H9 (cell line): ENCODE measurements around the gene DAGLB. TPM values are rescaled to one million over a fixed set of nuclear protein-coding genes. Genes with fewer than 3 reads are reported as not detected.

Experiments
- DNase-seq: peaks from one replicate; pipeline ENCODE4 v3.0.0-alpha.2; 2017
- H2AFZ ChIP-seq: one replicate; pipeline ENCODE4 v1.6.1; 2013; ENCODE audit warnings: mild to moderate bottlenecking, low read length, control low read depth, moderate library complexity
- H2AK5ac ChIP-seq: 2 replicates; pipeline ENCODE4 v1.6.1; 2013; ENCODE audit warnings: low read length, control low read depth, mixed read lengths; ENCODE audit not compliant: insufficient read length
- H2BK120ac ChIP-seq: one replicate; pipeline ENCODE4 v1.6.1; 2013; ENCODE audit warnings: low read depth, mild to moderate bottlenecking, low read length, control low read depth, inconsistent platforms; ENCODE audit not compliant: poor library complexity, severe bottlenecking
- H2BK12ac ChIP-seq: 2 replicates; pipeline ENCODE4 v1.6.1; 2013; ENCODE audit warnings: low read length, control low read depth, mixed read lengths, low read depth; ENCODE audit not compliant: insufficient read length
- H2BK15ac ChIP-seq: 2 replicates; pipeline ENCODE4 v1.6.1; 2013; ENCODE audit warnings: low read depth, low read length, control low read depth
- H2BK20ac ChIP-seq: one replicate; pipeline ENCODE4 v1.6.1; 2013; ENCODE audit warnings: low read depth, mild to moderate bottlenecking, low read length, control low read depth, inconsistent platforms; ENCODE audit not compliant: poor library complexity, severe bottlenecking
- H2BK5ac ChIP-seq: 2 replicates; pipeline ENCODE4 v1.6.1; 2013; ENCODE audit warnings: low read length, control low read depth, mixed read lengths; ENCODE audit not compliant: insufficient read length
- H3K14ac ChIP-seq: 2 replicates; pipeline ENCODE4 v1.6.1; 2013; ENCODE audit warnings: low read length, control low read depth; ENCODE audit not compliant: insufficient read depth
- H3K18ac ChIP-seq: 2 replicates; pipeline ENCODE4 v1.6.1; 2013; ENCODE audit warnings: low read depth, mild to moderate bottlenecking, mixed read lengths, low read length, control low read depth; ENCODE audit not compliant: insufficient read length
- H3K23ac ChIP-seq: 2 replicates; pipeline ENCODE4 v1.6.1; 2013; ENCODE audit warnings: low read length, control low read depth, mixed read lengths, low read depth; ENCODE audit not compliant: insufficient read length
- H3K23me2 ChIP-seq: 2 replicates; pipeline ENCODE4 v1.6.1; 2013; ENCODE audit warnings: low read depth, mild to moderate bottlenecking, mixed read lengths, low read length, control low read depth; ENCODE audit not compliant: insufficient read length, poor library complexity, severe bottlenecking
- H3K27ac ChIP-seq: 2 replicates; pipeline ENCODE4 v1.5.1; 2013; ENCODE audit warnings: low read length, control low read depth, mixed read lengths, low read depth; ENCODE audit not compliant: insufficient read length
- H3K27me3 ChIP-seq: 2 replicates; pipeline ENCODE4 v1.6.1; 2013; ENCODE audit warnings: low read length, control low read depth, inconsistent platforms; ENCODE audit not compliant: insufficient read depth
- H3K4ac ChIP-seq: 2 replicates; pipeline ENCODE4 v1.6.1; 2013; ENCODE audit warnings: low read depth, mild to moderate bottlenecking, control low read depth, inconsistent platforms, low read length, moderate library complexity
- H3K4me1 ChIP-seq: 2 replicates; pipeline ENCODE4 v1.6.1; 2013; ENCODE audit warnings: low read length, control low read depth, inconsistent platforms; ENCODE audit not compliant: insufficient read depth
- H3K4me2 ChIP-seq: 2 replicates; pipeline ENCODE4 v1.6.1; 2013; ENCODE audit warnings: low read length, control low read depth, mixed read lengths; ENCODE audit not compliant: insufficient read length, insufficient read depth
- H3K56ac ChIP-seq: 2 replicates; pipeline ENCODE4 v1.6.1; 2013; ENCODE audit warnings: low read depth, mild to moderate bottlenecking, mixed read lengths, low read length, control low read depth; ENCODE audit not compliant: insufficient read length
- H3K79me1 ChIP-seq: 2 replicates; pipeline ENCODE4 v1.6.1; 2013; ENCODE audit warnings: low read depth, mild to moderate bottlenecking, moderate library complexity, low read length, control low read depth, inconsistent platforms; ENCODE audit not compliant: insufficient read depth, poor library complexity, severe bottlenecking
- H3K79me2 ChIP-seq: 2 replicates; pipeline ENCODE4 v1.6.1; 2013; ENCODE audit warnings: low read length, control low read depth, inconsistent platforms; ENCODE audit not compliant: insufficient read depth
- H3K9ac ChIP-seq: 2 replicates; pipeline ENCODE4 v1.6.1; 2013; ENCODE audit warnings: low read length, control low read depth, mixed read lengths; ENCODE audit not compliant: insufficient read length; ENCODE audit errors: extremely low read depth
- H3K9me3 ChIP-seq: one replicate; pipeline ENCODE4 v1.6.1; 2013; ENCODE audit warnings: low read depth, low read length, inconsistent platforms; ENCODE audit not compliant: control insufficient read depth
- H3T11ph ChIP-seq: one replicate; pipeline ENCODE4 v1.6.1; 2013; ENCODE audit warnings: mild to moderate bottlenecking, low read length, control low read depth, inconsistent platforms
- H4K20me1 ChIP-seq: one replicate; pipeline ENCODE4 v1.6.1; 2013; ENCODE audit not compliant: control insufficient read depth, insufficient read length, insufficient read depth
- H4K5ac ChIP-seq: 2 replicates; pipeline ENCODE4 v1.6.1; 2013; ENCODE audit warnings: low read depth, mild to moderate bottlenecking, mixed read lengths, low read length, control low read depth; ENCODE audit not compliant: insufficient read length
- H4K8ac ChIP-seq: replicated peaks from 2 replicates; pipeline ENCODE4 v1.6.1; 2013; ENCODE audit warnings: low read length, control low read depth, mixed read lengths, low read depth; ENCODE audit not compliant: insufficient read length
- H4K91ac ChIP-seq: 2 replicates; pipeline ENCODE4 v1.6.1; 2013; ENCODE audit warnings: low read depth, mild to moderate bottlenecking, moderate library complexity, mixed read lengths, low read length, control low read depth; ENCODE audit not compliant: insufficient read length
- H3K27ac Mint-ChIP-seq, 3 experiments: 2 replicates in 2 of 3; 3 replicates in 1 of 3; pipeline ENCODE4 v1.8.0; 2020 to 2021; ENCODE audit warnings: mixed read lengths in 3 of 3, mild to moderate bottlenecking in 1 of 3, moderate library complexity in 1 of 3
- H3K27me3 Mint-ChIP-seq: 2 replicates; pipeline ENCODE4 v1.8.0; 2021; ENCODE audit warnings: low read depth, mild to moderate bottlenecking, moderate library complexity, mixed read lengths
- H3K36me3 Mint-ChIP-seq, 3 experiments: 2 replicates in 2 of 3; 3 replicates in 1 of 3; pipeline ENCODE4 v1.8.0; 2020 to 2021; ENCODE audit warnings: low read depth in 3 of 3, mixed read lengths in 3 of 3; ENCODE audit not compliant: insufficient read depth in 1 of 3
- H3K4me1 Mint-ChIP-seq, 2 experiments: 2 replicates each; pipeline ENCODE4 v1.8.0; 2020; ENCODE audit warnings: mixed read lengths in 2 of 2
- H3K4me3 Mint-ChIP-seq, 2 experiments: 2 replicates in 1 of 2; 3 replicates in 1 of 2; pipeline ENCODE4 v1.8.0; 2020 to 2021; ENCODE audit warnings: mild to moderate bottlenecking in 2 of 2, mixed read lengths in 2 of 2, moderate library complexity in 1 of 2
- H3K9me3 Mint-ChIP-seq, 2 experiments: 2 replicates in 1 of 2; 3 replicates in 1 of 2; pipeline ENCODE4 v1.8.0; 2020; ENCODE audit warnings: mild to moderate bottlenecking in 2 of 2, mixed read lengths in 2 of 2, moderate library complexity in 1 of 2
- WGBS: extraction: QIAGEN DNeasy Blood & Tissue Kit; methylation state at CpG from one replicate; pipeline ENCODE4 v1.1.7; 2013; ENCODE audit warnings: missing lambda C conversion rate, low lambda C conversion rate, mixed read lengths; ENCODE audit not compliant: insufficient read length; ENCODE audit errors: extremely low coverage; 5-methylcytosine and 5-hydroxymethylcytosine counted together
- total RNA-seq: library from RNA; stranded (reverse); gene quantifications from 2 replicates; pipeline ENCODE4 v1.2.1, GENCODE V29; 2021
- TF ChIP-seq, protein P1 (sequence below): fragments of 200-600 bp; sonication (generic); conservative IDR thresholded peaks from 3 replicates; pipeline ENCODE4 v1.8.0; 2021; ENCODE audit warnings: antibody characterized with exemption, mild to moderate bottlenecking

Gene DAGLB
- total RNA-seq, 1 experiment from 2014 or later = 46.4 TPM

DNA sequence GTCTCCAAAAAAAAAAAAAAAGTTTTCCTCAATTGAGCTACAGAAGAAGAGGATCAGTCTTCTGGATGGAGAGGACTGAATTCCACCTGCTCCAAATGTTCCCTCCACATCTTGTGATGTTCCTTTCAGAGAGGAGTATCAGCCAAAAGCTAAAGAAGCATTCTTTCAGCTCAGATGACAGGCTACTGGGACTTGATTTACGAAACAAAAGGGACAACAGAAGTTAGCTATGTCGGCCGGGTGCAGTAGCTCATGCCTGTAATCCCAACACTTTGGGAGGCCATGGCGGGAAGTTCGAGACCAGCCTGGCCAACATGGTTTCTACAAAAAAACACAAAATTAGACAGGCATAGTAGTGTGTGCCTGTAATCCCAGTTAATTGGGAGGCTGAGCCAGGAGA, 7.4 kb downstream of the DAGLB start:
- Histone ChIP-seq H3K23me2 (no peaks in the 10 kb centered on the region), H4K20me1 (no peaks in the 10 kb centered on the region), H2BK5ac (no peak overlapping the region), H3K18ac (no peak overlapping the region), H2AK5ac (no peak overlapping the region), H3K9ac (no peak overlapping the region), H3K56ac (no peak overlapping the region), H3K23ac (no peak overlapping the region), H2BK12ac (no peak overlapping the region), H3K4me1 (no peaks in the 10 kb centered on the region; the same call in 1 of the 2 replicates), H4K8ac (no peak overlapping the region), H2BK20ac (no peak overlapping the region), H4K91ac (no peak overlapping the region), H3K27ac (no peak overlapping the region), H2BK15ac (no peak overlapping the region), H2AFZ (no peak overlapping the region), H3K14ac (no peak overlapping the region), H3K79me2 (peaks cover 23% of the 10 kb centered on the region; the same call in 1 of the 2 replicates), H4K5ac (no peak overlapping the region), H3K4ac (no peak overlapping the region), H3K27me3 (no peaks in the 10 kb centered on the region), H2BK120ac (no peak overlapping the region), H3K9me3 (no peaks in the 10 kb centered on the region), H3K79me1 (no peaks in the 10 kb centered on the region), H3T11ph (no peak overlapping the region), H3K4me2 (no peak overlapping the region)
- Mint-ChIP-seq H3K27ac (peak overlapping the region in 2 of 3 experiments; percentile 30 to 53; a peak in 4 of 7 replicates), H3K4me1 (peaks cover 13 to 27% of the 10 kb centered on the region in 2 experiments), H3K9me3 (no peaks in the 10 kb centered on the region; a peak in 1 of 5 replicates), H3K4me3 (peak overlapping the region in 1 of 2 experiments; percentile 50; a peak in 1 of 5 replicates), H3K27me3 (no peaks in the 10 kb centered on the region), H3K36me3 (peaks cover 43 to 59% (median 49%) of the 10 kb centered on the region in 3 experiments)
- TF ChIP-seq, protein P1, sequence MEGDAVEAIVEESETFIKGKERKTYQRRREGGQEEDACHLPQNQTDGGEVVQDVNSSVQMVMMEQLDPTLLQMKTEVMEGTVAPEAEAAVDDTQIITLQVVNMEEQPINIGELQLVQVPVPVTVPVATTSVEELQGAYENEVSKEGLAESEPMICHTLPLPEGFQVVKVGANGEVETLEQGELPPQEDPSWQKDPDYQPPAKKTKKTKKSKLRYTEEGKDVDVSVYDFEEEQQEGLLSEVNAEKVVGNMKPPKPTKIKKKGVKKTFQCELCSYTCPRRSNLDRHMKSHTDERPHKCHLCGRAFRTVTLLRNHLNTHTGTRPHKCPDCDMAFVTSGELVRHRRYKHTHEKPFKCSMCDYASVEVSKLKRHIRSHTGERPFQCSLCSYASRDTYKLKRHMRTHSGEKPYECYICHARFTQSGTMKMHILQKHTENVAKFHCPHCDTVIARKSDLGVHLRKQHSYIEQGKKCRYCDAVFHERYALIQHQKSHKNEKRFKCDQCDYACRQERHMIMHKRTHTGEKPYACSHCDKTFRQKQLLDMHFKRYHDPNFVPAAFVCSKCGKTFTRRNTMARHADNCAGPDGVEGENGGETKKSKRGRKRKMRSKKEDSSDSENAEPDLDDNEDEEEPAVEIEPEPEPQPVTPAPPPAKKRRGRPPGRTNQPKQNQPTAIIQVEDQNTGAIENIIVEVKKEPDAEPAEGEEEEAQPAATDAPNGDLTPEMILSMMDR = no peak
- WGBS = no CpG with 5 or more reads among the region's 5 CpGs
- DNase-seq = peak; percentile 35
